ENCODE results near the gene HBA1.
"Not testable (repeated sequence)": the region's sequence is repeated elsewhere in the genome, so short reads cannot be mapped to it uniquely, and the experiment has no call there.

HBA1 gene

GRCh38 chr16:200388-200787, 23.9 kb downstream of the HBA1 start:
- DNase-seq (ENCODE audit: low read depth): peak; percentile 84
- no peak overlapping the region for H3K4me3 ChIP-seq (ENCODE audit: control insufficient read depth, low read depth, low read length)
- TF ChIP-seq CTCF (conservative IDR thresholded peaks at IDR 0.05; ENCODE audit: control insufficient read depth, insufficient read depth, low read depth, low read length): no peak

- no peak for DNase-seq (ENCODE audit: low read depth)
- H3K4me3 ChIP-seq (ENCODE audit: control insufficient read depth, low read depth, low read length): no peak overlapping the region
Observed at GRCh38 chr16:203246-203645, 26.8 kb downstream of the HBA1 start.

GRCh38 chr16:204046-204445, 27.6 kb downstream of the HBA1 start:
- not testable (repeated sequence) for H3K4me3 ChIP-seq (ENCODE audit: control insufficient read depth, low read depth, low read length)

More at GRCh38 chr16:203246-203645, 26.8 kb downstream of the HBA1 start:
- no peak for TF ChIP-seq CTCF (conservative IDR thresholded peaks at IDR 0.05; ENCODE audit: control insufficient read depth, insufficient read depth, low read depth, low read length)

GRCh38 chr16:209359-209758, 32.9 kb downstream of the HBA1 start:
- not testable (repeated sequence) for H3K4me3 ChIP-seq (ENCODE audit: control insufficient read depth, low read depth, low read length); DNase-seq (ENCODE audit: low read depth)

More at GRCh38 chr16:204046-204445, 27.6 kb downstream of the HBA1 start:
- not testable (repeated sequence) for DNase-seq (ENCODE audit: low read depth)

GRCh38 chr16:211631-212180, 35.2 kb downstream of the HBA1 start:
- DNase-seq (ENCODE audit: low read depth); H3K4me3 ChIP-seq (ENCODE audit: control insufficient read depth, low read depth, low read length): not testable (repeated sequence)

GRCh38 chr16:212999-213398, 36.5 kb downstream of the HBA1 start:
- no peak for DNase-seq (ENCODE audit: low read depth)
- no peak for TF ChIP-seq CTCF (conservative IDR thresholded peaks at IDR 0.05; ENCODE audit: control insufficient read depth, insufficient read depth, low read depth, low read length)
- no peak overlapping the region for H3K4me3 ChIP-seq (ENCODE audit: control insufficient read depth, low read depth, low read length)

GRCh38 chr16:220021-220420, 43.5 kb downstream of the HBA1 start:
- H3K4me3 ChIP-seq (ENCODE audit: control insufficient read depth, low read depth, low read length): no peak overlapping the region
- TF ChIP-seq CTCF (conservative IDR thresholded peaks at IDR 0.05; ENCODE audit: control insufficient read depth, insufficient read depth, low read depth, low read length): no peak
- no peak for DNase-seq (ENCODE audit: low read depth)

Measured in fibroblast of mammary gland (primary cell).